VCaP (cell line): ENCODE results near the gene TRDMT1.

Experiments
- H3K27ac ChIP-seq: fragments of 450-650 bp; 2 replicates; pipeline ENCODE4 v1.5.1; 2017
- TF ChIP-seq, protein P1 (sequence below): fragments of 450-650 bp; conservative IDR thresholded peaks from 2 replicates; pipeline ENCODE4 v1.5.1; 2017; ENCODE audit warnings: mild to moderate bottlenecking, moderate library complexity

Gene TRDMT1

DNA sequence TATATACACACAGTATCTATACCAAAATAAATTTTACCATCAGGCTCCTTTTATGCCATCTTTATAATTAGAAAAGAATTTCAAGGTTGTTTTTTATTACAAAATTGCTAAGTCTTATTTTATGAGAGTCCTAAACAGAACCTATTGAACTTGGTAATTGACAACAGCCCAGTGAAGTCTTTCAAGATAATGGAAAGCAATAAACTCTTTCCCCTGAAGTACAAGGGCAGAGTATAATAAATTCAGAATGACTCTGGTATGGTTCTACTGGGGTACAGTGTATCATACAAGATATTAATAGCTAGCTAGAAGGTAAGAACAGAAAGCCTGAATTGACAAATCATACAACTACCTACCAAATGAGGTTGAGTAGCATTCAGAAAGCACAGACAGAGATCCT lies 45.6 kb downstream of the TRDMT1 start:
- no peak overlapping the region for H3K27ac ChIP-seq
- TF ChIP-seq, protein P1, sequence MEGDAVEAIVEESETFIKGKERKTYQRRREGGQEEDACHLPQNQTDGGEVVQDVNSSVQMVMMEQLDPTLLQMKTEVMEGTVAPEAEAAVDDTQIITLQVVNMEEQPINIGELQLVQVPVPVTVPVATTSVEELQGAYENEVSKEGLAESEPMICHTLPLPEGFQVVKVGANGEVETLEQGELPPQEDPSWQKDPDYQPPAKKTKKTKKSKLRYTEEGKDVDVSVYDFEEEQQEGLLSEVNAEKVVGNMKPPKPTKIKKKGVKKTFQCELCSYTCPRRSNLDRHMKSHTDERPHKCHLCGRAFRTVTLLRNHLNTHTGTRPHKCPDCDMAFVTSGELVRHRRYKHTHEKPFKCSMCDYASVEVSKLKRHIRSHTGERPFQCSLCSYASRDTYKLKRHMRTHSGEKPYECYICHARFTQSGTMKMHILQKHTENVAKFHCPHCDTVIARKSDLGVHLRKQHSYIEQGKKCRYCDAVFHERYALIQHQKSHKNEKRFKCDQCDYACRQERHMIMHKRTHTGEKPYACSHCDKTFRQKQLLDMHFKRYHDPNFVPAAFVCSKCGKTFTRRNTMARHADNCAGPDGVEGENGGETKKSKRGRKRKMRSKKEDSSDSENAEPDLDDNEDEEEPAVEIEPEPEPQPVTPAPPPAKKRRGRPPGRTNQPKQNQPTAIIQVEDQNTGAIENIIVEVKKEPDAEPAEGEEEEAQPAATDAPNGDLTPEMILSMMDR = no peak

DNA sequence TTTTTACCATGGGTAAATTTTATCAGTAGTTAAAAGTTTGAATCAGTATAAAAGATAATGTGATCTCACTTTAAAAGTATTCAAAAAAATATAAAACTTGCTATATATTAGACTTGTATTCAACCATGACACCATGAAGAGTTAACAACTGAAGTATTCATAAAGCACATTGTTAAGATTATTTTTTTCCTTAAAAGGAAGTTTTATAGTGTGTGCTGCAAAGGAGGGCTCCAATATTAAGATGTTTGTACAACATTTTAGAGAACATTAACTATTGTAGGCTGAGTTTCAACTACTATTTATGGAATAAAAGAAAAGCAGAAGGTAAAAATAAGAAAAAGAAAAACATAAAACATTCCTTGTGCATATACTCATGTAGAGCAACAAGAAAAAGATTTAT lies 47.4 kb downstream of the TRDMT1 start:
- TF ChIP-seq, protein P1 = no peak
- no peak overlapping the region for H3K27ac ChIP-seq

DNA sequence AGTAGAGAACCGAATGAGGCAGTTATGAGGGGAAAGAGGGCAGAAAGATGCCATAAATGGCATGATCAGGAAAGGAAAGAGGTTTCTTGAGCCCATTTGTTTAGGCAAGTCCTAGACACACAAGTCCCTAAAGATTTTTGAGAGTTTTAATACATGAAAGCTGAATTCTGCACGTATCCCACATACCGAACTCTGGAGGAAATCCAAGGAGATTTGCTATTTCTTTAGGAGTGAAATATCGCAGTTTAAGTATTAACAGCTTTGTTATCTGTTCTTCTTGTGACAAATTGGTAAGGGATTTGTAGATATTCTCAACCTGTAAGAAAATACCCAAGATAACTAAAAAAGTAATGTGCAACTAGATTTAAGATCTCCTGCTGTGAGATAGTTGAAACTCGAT lies 48.2 kb downstream of the TRDMT1 start:
- TF ChIP-seq, protein P1 = no peak
- H3K27ac ChIP-seq = no peak overlapping the region

DNA sequence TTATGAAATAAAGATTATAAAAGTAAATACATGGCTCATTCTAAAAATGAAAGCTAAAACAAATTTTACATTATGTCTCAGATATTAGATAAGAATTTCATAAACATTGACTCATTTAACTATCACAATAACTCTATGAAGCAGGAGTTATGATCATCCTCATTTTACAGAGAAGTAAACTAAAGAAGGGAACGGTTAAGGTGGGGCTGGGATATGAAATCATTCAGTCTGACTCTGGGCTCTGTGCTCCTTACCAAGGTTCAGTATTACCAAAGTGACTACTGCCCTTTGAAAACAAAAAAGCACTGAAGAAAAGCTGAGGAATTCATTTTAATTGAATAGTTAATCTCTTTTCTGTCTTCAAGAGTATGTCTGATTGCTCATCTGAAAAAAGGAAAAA lies 49.8 kb downstream of the TRDMT1 start:
- H3K27ac ChIP-seq = no peak overlapping the region
- TF ChIP-seq, protein P1 = no peak

DNA sequence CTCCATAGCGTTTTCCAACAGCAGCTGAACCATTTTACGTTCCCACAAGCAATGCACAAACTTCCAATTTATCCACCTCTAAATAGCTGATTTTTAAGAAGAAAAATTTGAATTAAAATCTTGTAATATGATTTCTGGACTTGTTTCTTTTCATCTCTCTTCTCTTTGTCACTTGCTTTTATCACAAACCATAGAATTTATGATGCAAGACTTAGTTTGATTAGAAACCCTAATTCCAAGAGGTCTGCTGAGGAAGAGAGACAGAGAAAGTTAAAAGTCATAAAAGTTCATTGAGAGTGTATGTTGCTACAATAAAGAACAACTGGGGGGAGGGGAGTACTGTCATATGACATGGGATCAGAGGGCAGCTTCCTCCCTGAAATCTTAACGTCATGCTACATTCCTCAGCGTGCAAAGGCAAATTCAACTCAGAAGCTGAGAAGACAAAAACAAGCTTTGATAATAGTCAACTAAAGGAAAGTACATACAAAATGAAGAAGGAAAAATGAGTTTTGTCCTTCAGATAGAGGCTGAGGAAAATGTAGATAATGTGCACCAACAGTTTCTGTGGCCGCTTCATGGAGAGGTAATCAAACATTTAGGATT lies 53.5 kb downstream of the TRDMT1 start:
- TF ChIP-seq, protein P1 = no peak
- no peak overlapping the region for H3K27ac ChIP-seq

DNA sequence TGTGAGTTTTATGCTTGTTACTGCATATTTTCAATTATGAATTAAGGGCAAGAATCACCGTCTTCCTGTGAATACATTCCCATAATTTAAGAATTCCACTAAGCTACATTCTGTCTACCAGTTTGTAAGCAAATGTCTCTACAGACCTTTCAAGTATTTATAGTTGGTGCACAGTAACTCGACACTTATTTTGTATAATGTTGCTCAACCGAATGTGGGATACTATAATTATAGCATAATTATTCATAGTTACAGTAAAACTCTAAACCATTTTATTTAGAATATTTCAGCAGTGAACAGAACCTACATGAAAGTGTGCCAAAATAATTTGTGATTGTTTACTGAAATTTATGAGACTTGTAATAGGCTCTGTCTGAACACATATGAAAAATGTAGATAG lies 54.6 kb downstream of the TRDMT1 start:
- TF ChIP-seq, protein P1 = no peak
- H3K27ac ChIP-seq = no peak overlapping the region

DNA sequence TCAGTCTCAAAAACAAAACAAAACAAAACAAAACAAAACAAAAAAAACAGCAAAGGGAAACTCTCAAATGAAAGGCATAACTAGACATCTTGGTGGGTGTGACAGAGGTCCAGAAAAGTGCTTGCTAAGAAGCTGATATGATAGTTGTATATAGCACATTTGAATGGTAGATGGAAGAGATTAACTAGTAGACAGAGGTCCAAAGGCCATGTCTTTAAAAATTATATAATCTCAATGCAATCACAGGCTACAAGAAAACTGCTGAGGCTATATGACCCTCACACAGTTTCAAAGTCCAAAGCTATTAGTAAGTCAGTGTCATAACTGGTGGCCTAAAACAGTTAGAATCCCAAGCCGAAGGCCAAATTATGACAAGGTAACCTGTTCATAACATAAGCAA lies 56.2 kb downstream of the TRDMT1 start:
- TF ChIP-seq, protein P1 = no peak
- H3K27ac ChIP-seq = peak overlapping the region; percentile 77
